GM13977 (cell line): ENCODE results near the gene MED15.
"Not testable (repeated sequence)": the region's sequence is repeated elsewhere in the genome, so short reads cannot be mapped to it uniquely, and the experiment has no call there.

Experiments used
- DNase-seq: peaks from one replicate; pipeline ENCODE4 v3.0.0; 2012; ENCODE audit warnings: low spot score
- CTCF ChIP-seq: IDR thresholded peaks from 2 replicates; pipeline ENCODE4 v1.5.1; 2012; ENCODE audit warnings: mild to moderate bottlenecking, control low read depth; ENCODE audit not compliant: insufficient read depth; ENCODE audit errors: extremely low read depth, missing control alignments
- in situ Hi-C: fragments of 300-500 bp; cut with MboI; formaldehyde crosslinking; loops from one replicate; pipeline ENCODE4 v1.12.0; 2022; ENCODE audit warnings: low sequenced_read_pairs, low pct_unique_long_range_greater_than_20kb, mixed read lengths, inconsistent platforms; ENCODE audit not compliant: unreplicated experiment

The MED15 gene

GRCh38 chr22:20506543-20507252 lies 712 bp upstream of the MED15 start:
- TF ChIP-seq CTCF, result no peak
- in situ Hi-C loops, result no loop called here
- DNase-seq, result no peak

GRCh38 chr22:20508067-20508755 lies 801 bp downstream of the MED15 start:
- DNase-seq, in situ Hi-C loops: not testable (repeated sequence)

GRCh38 chr22:20508815-20509271 lies 1.4 kb downstream of the MED15 start:
- no peak for TF ChIP-seq CTCF
- in situ Hi-C loops, result no loop called here
- no peak for DNase-seq

- no peak for TF ChIP-seq CTCF
- in situ Hi-C loops, result no loop called here
- DNase-seq, result no peak
Measured at GRCh38 chr22:20509344-20510047, 2.1 kb downstream of the MED15 start.

GRCh38 chr22:20510811-20511577 lies 3.6 kb downstream of the MED15 start:
- no peak for TF ChIP-seq CTCF
- in situ Hi-C loops, result no loop called here
- no peak for DNase-seq

GRCh38 chr22:20511578-20512229 lies 4.3 kb downstream of the MED15 start:
- no peak for TF ChIP-seq CTCF
- in situ Hi-C loops, result no loop called here
- DNase-seq, result no peak
